Lung (tissue), 12 donors: ENCODE measurements around the gene DYNLT1. TPM values are rescaled to one million over a fixed set of nuclear protein-coding genes. Genes with fewer than 3 reads are reported as not detected.
"Not testable (repeated sequence)": the region's sequence is repeated elsewhere in the genome, so short reads cannot be mapped to it uniquely, and the experiment has no call there.

ENCODE experiments used
- ATAC-seq: fragments of 200-7000 bp; cut with Tn5 transposase; one replicate; pipeline ENCODE4 v1.9.1; 2020; ENCODE audit warnings: moderate number of reproducible peaks; ENCODE audit not compliant: insufficient read depth, low FRiP score
- DNase-seq, 3 donors: peaks; one replicate each; pipeline ENCODE4 v3.0.0-alpha.2; 2013 to 2017
- H3K27ac ChIP-seq, 2 donors: one replicate each; pipeline ENCODE4 v1.5.1; 2013; ENCODE audit warnings: mild to moderate bottlenecking in 2 of 2, moderate library complexity in 2 of 2, control low read depth in 1 of 2, inconsistent platforms in 1 of 2, low read depth in 1 of 2, low read length in 1 of 2
- H3K27me3 ChIP-seq, 3 donors: one replicate each; pipeline ENCODE4 v1.5.1; 2013; ENCODE audit warnings: low read length in 2 of 3; ENCODE audit not compliant: control insufficient read depth in 3 of 3, insufficient read depth in 3 of 3
- H3K36me3 ChIP-seq, 4 donors: one replicate each; pipeline ENCODE4 v1.5.1; 2013; ENCODE audit warnings: low read length in 4 of 4, mild to moderate bottlenecking in 1 of 4, moderate library complexity in 1 of 4; ENCODE audit not compliant: control insufficient read depth in 4 of 4, insufficient read depth in 4 of 4
- H3K4me1 ChIP-seq, 5 donors: one replicate each; pipeline ENCODE4 v1.5.1; 2013; ENCODE audit warnings: low read length in 5 of 5, mild to moderate bottlenecking in 2 of 5, moderate library complexity in 1 of 5; ENCODE audit not compliant: control insufficient read depth in 5 of 5, insufficient read depth in 5 of 5
- H3K4me3 ChIP-seq: one replicate; pipeline ENCODE4 v1.5.1; 2013; ENCODE audit warnings: mild to moderate bottlenecking, control low read depth, moderate library complexity
- H3K9ac ChIP-seq, 2 donors: one replicate each; pipeline ENCODE4 v1.5.1; 2013; ENCODE audit warnings: low read length in 2 of 2, control low read depth in 1 of 2; ENCODE audit not compliant: insufficient read depth in 1 of 2
- H3K9me3 ChIP-seq, 4 donors: one replicate each; pipeline ENCODE4 v1.5.1; 2013; ENCODE audit warnings: low read length in 3 of 4, mild to moderate bottlenecking in 1 of 4, moderate library complexity in 1 of 4; ENCODE audit not compliant: control insufficient read depth in 4 of 4, insufficient read depth in 3 of 4
- WGBS, 2 donors: extraction: QIAGEN DNeasy Blood & Tissue Kit; methylation state at CpG; one replicate each; pipeline ENCODE4 v1.1.7; 2013; 5-methylcytosine and 5-hydroxymethylcytosine counted together
- polyA plus RNA-seq, 2 donors: library from polyadenylated mRNA; stranded (reverse); fragments of 200-250 nt; gene quantifications; one replicate each; pipeline ENCODE4 v1.2.1, GENCODE V29; 2013
- total RNA-seq, 2 donors: library from RNA; depleted of rRNA in 1 of 2; stranded (reverse); fragments of >200 nt in 1 of 2; gene quantifications; one replicate each; pipeline ENCODE4 v1.2.1, GENCODE V29; 2014 to 2021
- TF ChIP-seq, protein P1 (sequence below): IDR thresholded peaks from 2 replicates; pipeline ENCODE4 v1.5.1; 2012; ENCODE audit warnings: mild to moderate bottlenecking; ENCODE audit errors: control extremely low read depth, extremely low read depth
- donor health status: control.
- donor health status: control.
- donor health status: Bipolar disorder and iron deficiency.
- donor health status: healthy.
- donor health status: DM: yes; HTN: yes; CAD: no.

Gene DYNLT1
- total and polyA plus RNA-seq, 4 donors: 83.4 to 268 (median 199) TPM

DNA sequence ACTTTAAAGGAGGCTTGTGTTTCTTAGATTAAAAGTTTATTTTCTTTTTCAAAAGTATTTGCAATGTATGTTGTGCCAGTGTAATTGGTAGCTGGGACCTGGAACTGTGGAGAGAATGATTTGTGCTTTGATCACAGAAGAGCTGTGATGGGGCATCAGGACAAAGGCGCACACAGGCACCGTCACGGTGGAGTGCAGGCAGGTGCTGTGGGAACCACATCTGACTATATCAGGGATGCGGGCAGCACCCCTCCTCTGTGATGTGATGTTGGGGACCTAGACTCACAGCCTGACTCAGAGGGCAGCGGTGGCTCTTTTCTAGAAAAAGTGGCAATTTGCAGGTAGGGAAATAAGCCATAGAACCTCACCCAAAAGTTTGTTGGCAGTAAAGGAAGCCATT lies 39.8 kb upstream of the DYNLT1 start:
- 96 to 99% methylated on average over 5 of the region's 5 CpGs for WGBS, 2 donors
- H3K9me3 ChIP-seq: no peaks in the 10 kb centered on the region
- TF ChIP-seq, protein P1, sequence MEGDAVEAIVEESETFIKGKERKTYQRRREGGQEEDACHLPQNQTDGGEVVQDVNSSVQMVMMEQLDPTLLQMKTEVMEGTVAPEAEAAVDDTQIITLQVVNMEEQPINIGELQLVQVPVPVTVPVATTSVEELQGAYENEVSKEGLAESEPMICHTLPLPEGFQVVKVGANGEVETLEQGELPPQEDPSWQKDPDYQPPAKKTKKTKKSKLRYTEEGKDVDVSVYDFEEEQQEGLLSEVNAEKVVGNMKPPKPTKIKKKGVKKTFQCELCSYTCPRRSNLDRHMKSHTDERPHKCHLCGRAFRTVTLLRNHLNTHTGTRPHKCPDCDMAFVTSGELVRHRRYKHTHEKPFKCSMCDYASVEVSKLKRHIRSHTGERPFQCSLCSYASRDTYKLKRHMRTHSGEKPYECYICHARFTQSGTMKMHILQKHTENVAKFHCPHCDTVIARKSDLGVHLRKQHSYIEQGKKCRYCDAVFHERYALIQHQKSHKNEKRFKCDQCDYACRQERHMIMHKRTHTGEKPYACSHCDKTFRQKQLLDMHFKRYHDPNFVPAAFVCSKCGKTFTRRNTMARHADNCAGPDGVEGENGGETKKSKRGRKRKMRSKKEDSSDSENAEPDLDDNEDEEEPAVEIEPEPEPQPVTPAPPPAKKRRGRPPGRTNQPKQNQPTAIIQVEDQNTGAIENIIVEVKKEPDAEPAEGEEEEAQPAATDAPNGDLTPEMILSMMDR: no peak
- no peaks in the 10 kb centered on the region for H3K27me3 ChIP-seq
- no peak overlapping the region for H3K27ac ChIP-seq
- peaks cover 0 to 8% (median 0%) of the 10 kb centered on the region in 5 donors for H3K4me1 ChIP-seq
- no peak overlapping the region for H3K4me3 ChIP-seq
- H3K9ac ChIP-seq: no peak overlapping the region
- H3K36me3 ChIP-seq: peaks cover 0 to 1% (median 0%) of the 10 kb centered on the region in 4 donors
- no peak for DNase-seq
- no peak for ATAC-seq

DNA sequence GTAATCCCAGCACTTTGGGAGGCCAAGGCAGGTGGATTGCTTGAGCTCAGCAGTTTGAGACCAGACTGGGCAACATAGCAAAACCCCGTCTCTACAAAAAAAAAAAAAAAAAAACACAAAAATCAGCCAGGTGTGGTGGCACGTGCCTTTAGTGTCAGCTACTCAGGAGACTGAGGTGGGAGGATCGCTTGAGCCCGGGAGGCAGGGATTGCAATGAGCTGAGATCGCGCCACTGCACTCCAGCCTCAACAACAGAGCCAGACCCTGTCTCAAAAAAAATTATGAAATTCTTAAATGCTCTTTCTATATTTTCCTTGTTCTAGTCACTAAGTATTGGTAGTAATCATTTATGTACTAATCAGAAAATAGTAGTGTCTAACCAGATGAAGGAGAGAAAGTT lies 35.9 kb upstream of the DYNLT1 start:
- Histone ChIP-seq H3K4me1 (peaks cover 0 to 1% (median 0%) of the 10 kb centered on the region in 5 donors), H3K9ac (no peak overlapping the region), H3K9me3 (no peaks in the 10 kb centered on the region), H3K36me3 (peaks cover 0 to 1% (median 0%) of the 10 kb centered on the region in 4 donors), H3K27me3 (no peaks in the 10 kb centered on the region), H3K4me3 (no peak overlapping the region), H3K27ac (no peak overlapping the region)
- ATAC-seq (no peak), DNase-seq (no peak)
- TF ChIP-seq, protein P1: no peak
- 90 to 98% methylated on average over 6 of the region's 6 CpGs for WGBS, 2 donors

DNA sequence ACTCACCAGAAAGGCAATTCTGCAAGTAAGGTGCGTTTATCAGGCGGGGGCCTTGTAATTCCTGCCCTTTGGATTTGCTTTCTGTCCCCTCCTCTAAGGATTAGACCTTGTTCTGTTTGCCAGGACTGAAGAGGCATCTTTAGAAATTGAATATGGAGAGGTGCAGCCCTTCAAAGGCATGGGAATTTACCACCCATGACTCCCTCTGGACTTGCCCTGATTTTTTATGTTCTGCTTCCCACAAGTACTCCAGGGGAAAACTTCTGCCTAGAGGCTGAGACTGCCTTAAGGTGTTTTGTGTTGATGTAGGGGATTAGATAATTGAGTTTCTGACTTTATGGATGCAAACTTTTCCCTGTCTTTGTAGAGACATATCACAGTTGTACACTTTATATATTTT lies 35.5 kb upstream of the DYNLT1 start:
- H3K36me3 ChIP-seq: peaks cover 0 to 1% (median 0%) of the 10 kb centered on the region in 4 donors
- DNase-seq (no peak), ATAC-seq (no peak)
- no peaks in the 10 kb centered on the region for H3K27me3 ChIP-seq
- TF ChIP-seq, protein P1: no peak
- 94 to 97% methylated on average over 2 of the region's 2 CpGs for WGBS, 2 donors
- H3K4me1 ChIP-seq: peaks cover 0 to 1% (median 0%) of the 10 kb centered on the region in 5 donors
- H3K9me3 ChIP-seq: no peaks in the 10 kb centered on the region
- H3K4me3 ChIP-seq: no peak overlapping the region
- no peak overlapping the region for H3K27ac ChIP-seq
- H3K9ac ChIP-seq: no peak overlapping the region

DNA sequence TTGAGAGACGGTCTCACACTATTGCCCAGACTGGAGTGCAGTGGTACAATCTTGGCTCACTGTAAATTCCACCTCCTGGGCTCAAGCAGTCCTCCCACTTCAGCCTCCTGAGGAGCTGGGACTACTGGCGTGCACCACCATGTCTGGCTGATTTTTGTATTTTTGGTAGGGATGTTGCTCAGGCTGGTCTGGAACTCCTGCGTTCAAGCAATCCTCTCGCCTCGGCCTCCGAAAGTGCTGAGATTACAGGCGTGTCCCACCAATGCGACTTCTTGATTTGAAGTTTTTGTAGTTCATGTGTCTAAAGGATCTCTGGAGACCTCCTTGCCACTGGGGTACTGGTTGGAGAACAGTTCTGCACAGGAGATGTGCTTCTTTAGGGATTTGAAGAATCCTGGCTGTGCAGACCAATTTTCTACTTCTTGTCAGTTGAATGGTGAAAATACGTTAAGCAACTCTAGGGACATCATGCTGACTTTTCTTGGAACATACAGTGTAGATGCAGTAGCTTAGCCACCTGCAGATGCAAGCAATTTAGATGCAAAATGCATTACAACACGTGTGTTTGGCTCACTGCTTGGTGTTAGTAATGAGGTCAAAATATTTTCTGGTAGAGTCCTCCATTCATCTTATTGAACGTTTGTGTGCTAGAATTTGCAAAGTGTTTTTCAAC lies 33.5 kb upstream of the DYNLT1 start:
- Histone ChIP-seq H3K4me1 (peaks cover 0 to 1% (median 0%) of the 10 kb centered on the region in 5 donors), H3K27ac (no peak overlapping the region), H3K27me3 (no peaks in the 10 kb centered on the region), H3K9me3 (no peaks in the 10 kb centered on the region), H3K36me3 (peaks cover 0 to 1% (median 0%) of the 10 kb centered on the region in 4 donors), H3K9ac (no peak overlapping the region), H3K4me3 (no peak overlapping the region)
- TF ChIP-seq, protein P1: no peak
- ATAC-seq: no peak
- DNase-seq: no peak
- 83 to 90% methylated on average over 11 of the region's 11 CpGs for WGBS, 2 donors

DNA sequence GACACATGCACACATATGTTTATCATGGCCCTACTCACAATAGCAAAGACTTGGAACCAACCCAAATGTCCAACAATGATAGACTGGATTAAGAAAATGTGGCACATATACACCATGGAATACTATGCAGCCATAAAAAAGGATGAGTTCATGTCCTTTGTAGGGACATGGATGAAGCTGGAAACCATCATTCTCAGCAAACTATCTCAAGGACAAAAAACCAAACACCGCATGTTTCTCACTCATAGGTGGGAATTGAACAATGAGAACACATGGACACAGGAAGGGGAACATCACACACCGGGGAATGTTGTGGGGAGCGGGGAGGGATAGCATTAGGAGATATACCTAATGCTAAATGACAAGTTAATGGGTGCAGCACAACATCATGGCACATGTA lies 32.6 kb upstream of the DYNLT1 start:
- H3K9me3 ChIP-seq, H3K27ac ChIP-seq, DNase-seq, H3K27me3 ChIP-seq, H3K36me3 ChIP-seq, H3K9ac ChIP-seq, H3K4me1 ChIP-seq, H3K4me3 ChIP-seq, ATAC-seq: not testable (repeated sequence)
- 97 to 98% methylated on average over 3 of the region's 3 CpGs for WGBS, 2 donors
